ENCODE data around the gene A3GALT2. TPM values are rescaled to one million over a fixed set of nuclear protein-coding genes. Genes with fewer than 3 reads are reported as not detected.
A peak's percentile ranks its signal among the peaks of the same experiment; 100 is the strongest.

A3GALT2 gene
- total RNA-seq, 1 experiment from 2014 or later: not detected

DNA sequence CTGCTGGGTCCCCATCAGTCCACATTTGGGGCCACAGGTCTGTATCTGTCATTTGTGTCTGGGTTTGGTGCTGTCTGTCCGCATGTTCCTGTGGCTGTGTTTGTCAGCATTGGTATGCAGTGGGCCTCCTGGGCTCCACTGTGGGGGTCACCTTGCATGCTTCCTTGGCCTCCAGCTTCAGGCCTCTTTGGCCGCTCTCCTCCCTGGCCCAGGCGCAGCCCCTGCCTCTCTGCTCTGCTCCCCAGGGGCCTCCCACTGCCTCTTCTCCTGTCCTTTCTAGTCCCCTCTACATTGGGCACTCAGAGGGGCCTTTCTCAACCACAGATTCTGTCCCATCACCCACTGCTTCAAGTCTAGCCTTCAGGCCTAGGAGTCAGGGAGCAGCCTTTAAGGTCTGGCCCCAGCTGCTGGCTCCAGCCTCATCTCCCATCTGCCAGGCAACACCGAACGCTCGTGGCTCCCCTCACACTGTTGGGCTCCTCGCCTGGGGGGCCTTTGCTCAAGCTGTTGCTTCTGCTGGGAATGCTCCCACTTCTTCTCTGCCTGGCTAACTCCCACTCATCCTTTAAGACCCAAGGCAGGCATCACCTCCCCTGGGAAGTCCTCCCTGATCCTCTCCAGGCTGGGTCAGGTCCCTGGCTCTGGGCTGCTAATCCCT, 50.0 kb downstream of the A3GALT2 start:
- no peak overlapping the region for H3K4me3 Mint-ChIP-seq

More for the DNA sequence above, 50.0 kb downstream of the A3GALT2 start:
- Histone ChIP-seq H3K4me2 (ENCODE audit: insufficient read depth, insufficient read length, low read length) (no peak overlapping the region), H2BK12ac (ENCODE audit: insufficient read length, low read depth, low read length) (no peak overlapping the region), H3K27me3 (ENCODE audit: insufficient read depth, low read length) (no peaks in the 10 kb centered on the region), H2BK120ac (ENCODE audit: low read depth, low read length, poor library complexity, severe bottlenecking) (no peak overlapping the region), H3K4ac (ENCODE audit: low read depth, low read length) (no peak overlapping the region), H2BK15ac (ENCODE audit: low read depth, low read length) (no peak overlapping the region), H3K14ac (ENCODE audit: insufficient read depth, low read length) (peak overlapping the region; percentile 32; the same call in 1 of the 2 replicates), H4K91ac (ENCODE audit: insufficient read length, low read depth, low read length) (no peak overlapping the region), H3K23ac (ENCODE audit: insufficient read length, low read depth, low read length) (no peak overlapping the region), H2AK5ac (ENCODE audit: insufficient read length, low read length) (no peak overlapping the region), H4K8ac (replicated peaks; ENCODE audit: insufficient read length, low read depth, low read length) (no peak overlapping the region), H2AFZ (ENCODE audit: low read length) (no peak overlapping the region), H3K56ac (ENCODE audit: insufficient read length, low read depth, low read length) (no peak overlapping the region), H2BK20ac (ENCODE audit: low read depth, low read length, poor library complexity, severe bottlenecking) (no peak overlapping the region), H3K4me1 (ENCODE audit: insufficient read depth, low read length) (peaks cover 4% of the 10 kb centered on the region; the same call in 1 of the 2 replicates), H4K20me1 (ENCODE audit: control insufficient read depth, insufficient read depth, insufficient read length) (no peaks in the 10 kb centered on the region), H3K9ac (ENCODE audit: extremely low read depth, insufficient read length, low read length) (no peak overlapping the region), H2BK5ac (ENCODE audit: insufficient read length, low read length) (no peak overlapping the region), H3K27ac (ENCODE audit: insufficient read length, low read depth, low read length) (no peak overlapping the region), H3K79me2 (ENCODE audit: insufficient read depth, low read length) (no peaks in the 10 kb centered on the region), H3T11ph (ENCODE audit: low read length) (no peak overlapping the region), H3K23me2 (ENCODE audit: insufficient read length, low read depth, low read length, poor library complexity, severe bottlenecking) (no peaks in the 10 kb centered on the region), H3K9me3 (ENCODE audit: control insufficient read depth, low read depth, low read length) (no peaks in the 10 kb centered on the region), H4K5ac (ENCODE audit: insufficient read length, low read depth, low read length) (no peak overlapping the region), H3K79me1 (ENCODE audit: insufficient read depth, low read depth, low read length, poor library complexity, severe bottlenecking) (no peaks in the 10 kb centered on the region), H3K18ac (ENCODE audit: insufficient read length, low read depth, low read length) (no peak overlapping the region)
- TF ChIP-seq CTCF (conservative IDR thresholded peaks at IDR 0.05): no peak
- no peaks in the 10 kb centered on the region for H3K27me3 Mint-ChIP-seq (ENCODE audit: low read depth)
- WGBS (ENCODE audit: extremely low coverage, insufficient read length, low lambda C conversion rate): no CpG with 5 or more reads among the region's 7 CpGs
- DNase-seq: no peak
- H3K27ac Mint-ChIP-seq: peak overlapping the region in 2 of 3 experiments; percentile 20 to 44; a peak in 4 of 7 replicates
- peaks cover 3 to 18% (median 3%) of the 10 kb centered on the region in 3 experiments for H3K36me3 Mint-ChIP-seq (ENCODE audit: insufficient read depth in 1 of 3, low read depth in 3 of 3)
- no peaks in the 10 kb centered on the region for H3K9me3 Mint-ChIP-seq
- H3K4me1 Mint-ChIP-seq: peaks cover 30 to 34% of the 10 kb centered on the region in 2 experiments

Measured in H9 (cell line).